Astrocyte (in vitro differentiated cells and primary cell): Measurements from ENCODE around the gene THUMPD1.

ENCODE experiments used
- EZH2 ChIP-seq: IDR thresholded peaks from 2 replicates; pipeline ENCODE4 v1.6.1; 2012; ENCODE audit warnings: mild to moderate bottlenecking, low read length, inconsistent platforms; ENCODE audit not compliant: insufficient read depth
- TF ChIP-seq, protein P1 (sequence below): IDR thresholded peaks from 2 replicates; pipeline ENCODE4 v1.5.1; 2011; ENCODE audit warnings: low read depth, mild to moderate bottlenecking, inconsistent platforms, low read length, moderate library complexity; ENCODE audit not compliant: insufficient read depth

DNA sequence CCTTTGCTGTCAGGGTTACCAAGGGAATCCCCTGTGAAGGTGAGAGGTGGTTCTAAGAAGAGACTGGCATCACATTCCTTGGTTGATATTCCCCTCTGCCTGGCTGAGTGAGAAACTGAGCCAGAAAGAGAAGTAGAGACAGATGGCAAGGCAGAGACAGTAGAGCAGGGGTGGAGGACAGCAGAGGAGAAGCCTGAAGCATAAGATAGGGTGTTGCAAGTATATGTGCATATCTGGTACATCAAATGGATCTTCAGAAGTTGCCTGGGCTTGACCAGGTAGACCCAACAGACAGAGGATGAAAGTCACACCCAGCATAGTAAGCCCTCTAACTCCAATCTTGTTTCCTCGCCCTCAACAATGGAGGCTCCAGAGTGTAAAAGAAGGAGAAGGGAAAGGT lies 7.9 kb upstream of the THUMPD1 start:
- TF ChIP-seq, protein P1, sequence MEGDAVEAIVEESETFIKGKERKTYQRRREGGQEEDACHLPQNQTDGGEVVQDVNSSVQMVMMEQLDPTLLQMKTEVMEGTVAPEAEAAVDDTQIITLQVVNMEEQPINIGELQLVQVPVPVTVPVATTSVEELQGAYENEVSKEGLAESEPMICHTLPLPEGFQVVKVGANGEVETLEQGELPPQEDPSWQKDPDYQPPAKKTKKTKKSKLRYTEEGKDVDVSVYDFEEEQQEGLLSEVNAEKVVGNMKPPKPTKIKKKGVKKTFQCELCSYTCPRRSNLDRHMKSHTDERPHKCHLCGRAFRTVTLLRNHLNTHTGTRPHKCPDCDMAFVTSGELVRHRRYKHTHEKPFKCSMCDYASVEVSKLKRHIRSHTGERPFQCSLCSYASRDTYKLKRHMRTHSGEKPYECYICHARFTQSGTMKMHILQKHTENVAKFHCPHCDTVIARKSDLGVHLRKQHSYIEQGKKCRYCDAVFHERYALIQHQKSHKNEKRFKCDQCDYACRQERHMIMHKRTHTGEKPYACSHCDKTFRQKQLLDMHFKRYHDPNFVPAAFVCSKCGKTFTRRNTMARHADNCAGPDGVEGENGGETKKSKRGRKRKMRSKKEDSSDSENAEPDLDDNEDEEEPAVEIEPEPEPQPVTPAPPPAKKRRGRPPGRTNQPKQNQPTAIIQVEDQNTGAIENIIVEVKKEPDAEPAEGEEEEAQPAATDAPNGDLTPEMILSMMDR: no peak
- no peak for TF ChIP-seq EZH2
